OCI-LY7 (cell line): ENCODE measurements around the gene GALNT12. TPM values are rescaled to one million over a fixed set of nuclear protein-coding genes. Genes with fewer than 3 reads are reported as not detected.

ENCODE experiments used
- BruUV-seq: library from RNA; stranded (reverse); fragments of 400-500 nt; replicated peaks from 2 replicates; lab custom pipeline; 2021; lab: Mats Ljungman, UMichigan
- CTCF ChIA-PET: fragments of 300-600 bp; sonication (Branson Sonifier 250); formaldehyde crosslinking; loops from one replicate; lab custom pipeline; 2022; ENCODE audit warnings: antibody characterized with exemption; ENCODE audit not compliant: unreplicated experiment; lab: Charles Lee
- POLR2A ChIA-PET: fragments of 300-600 bp; sonication (Branson Sonifier 250); formaldehyde crosslinking; loops from one replicate; lab custom pipeline; 2022; ENCODE audit warnings: antibody characterized with exemption; lab: Charles Lee
- DNase-seq: peaks from one replicate; pipeline ENCODE4 v3.0.0-alpha.2; 2015; ENCODE audit warnings: low spot score
- H2AFZ ChIP-seq: fragments of 200-600 bp; sonication (generic), shearing (Covaris generic); 2 replicates; pipeline ENCODE4 v1.6.1; 2014; ENCODE audit warnings: mild to moderate bottlenecking, antibody characterized with exemption, low read length, moderate library complexity
- H3K27ac ChIP-seq: fragments of 200-600 bp; sonication (generic); 2 replicates; pipeline ENCODE4 v1.5.1; 2014; ENCODE audit warnings: mixed run types, low read depth, mild to moderate bottlenecking, moderate library complexity, low read length, inconsistent platforms; ENCODE audit not compliant: poor library complexity, severe bottlenecking
- H3K36me3 ChIP-seq: fragments of 200-600 bp; sonication (generic); 2 replicates; pipeline ENCODE4 v1.6.1; 2014; ENCODE audit warnings: mild to moderate bottlenecking, antibody characterized with exemption, low read length, moderate library complexity, mixed read lengths; ENCODE audit not compliant: insufficient read depth
- H3K4me1 ChIP-seq: fragments of 200-600 bp; sonication (generic); 2 replicates; pipeline ENCODE4 v1.5.1; 2014; ENCODE audit warnings: mild to moderate bottlenecking, low read length; ENCODE audit not compliant: insufficient read depth, poor library complexity, severe bottlenecking
- H3K4me2 ChIP-seq: fragments of 200-600 bp; sonication (generic); 2 replicates; pipeline ENCODE4 v1.6.1; 2014; ENCODE audit warnings: mild to moderate bottlenecking, low read length
- H3K4me3 ChIP-seq: fragments of 200-600 bp; sonication (generic); 2 replicates; pipeline ENCODE4 v1.5.1; 2014; ENCODE audit warnings: mild to moderate bottlenecking, low read depth, low read length; ENCODE audit not compliant: poor library complexity, severe bottlenecking
- H3K79me2 ChIP-seq: fragments of 200-600 bp; sonication (generic); 2 replicates; pipeline ENCODE4 v1.6.1; 2016; ENCODE audit warnings: low read depth, mild to moderate bottlenecking, low read length, moderate library complexity, mixed read lengths; ENCODE audit not compliant: insufficient read depth
- H3K9me2 ChIP-seq: fragments of 200-600 bp; sonication (generic); 2 replicates; pipeline ENCODE4 v1.6.1; 2016; ENCODE audit warnings: mild to moderate bottlenecking, low read length, mixed read lengths; ENCODE audit not compliant: insufficient read depth
- H3K9me3 ChIP-seq: fragments of 200-600 bp; sonication (generic); 2 replicates; pipeline ENCODE4 v1.6.1; 2014; ENCODE audit warnings: mild to moderate bottlenecking, mixed run types, low read length, mixed read lengths
- H4K20me1 ChIP-seq: fragments of 200-600 bp; sonication (generic); 2 replicates; pipeline ENCODE4 v1.6.1; 2014; ENCODE audit warnings: mild to moderate bottlenecking, antibody characterized with exemption, low read length, moderate library complexity, mixed read lengths; ENCODE audit not compliant: insufficient read depth
- CTCF ChIP-seq: fragments of 200-600 bp; sonication (generic); conservative IDR thresholded peaks from 2 replicates; pipeline ENCODE4 v1.5.1; 2014; ENCODE audit warnings: mild to moderate bottlenecking, antibody characterized with exemption, low read length, moderate library complexity, mixed read lengths
- EZH2phosphoT487 ChIP-seq: fragments of 200-600 bp; sonication (generic); IDR thresholded peaks from 2 replicates; pipeline ENCODE4 v1.6.1; 2018; ENCODE audit warnings: low read depth, borderline replicate concordance, mild to moderate bottlenecking, mixed run types, antibody characterized with exemption, low read length, moderate library complexity, mixed read lengths
- intact Hi-C: fragments of 100-400 bp; cut with micrococcal nuclease; formaldehyde crosslinking; loops from one replicate; pipeline ENCODE4 v1.10.0; 2022; ENCODE audit not compliant: unreplicated experiment
- total RNA-seq, 2 experiments: library from RNA; depleted of rRNA in 1 of 2; stranded (reverse); fragments of >200 nt in 1 of 2; shearing (Covaris generic) in 1 of 2; gene quantifications; 2 replicates each; pipeline ENCODE4 v1.2.3, GENCODE V29; 2014 to 2022

GALNT12 gene
- total RNA-seq, 2 experiments from 2014 or later = 5.5 to 9.7 TPM

GRCh38 chr9:98767196-98767595 is 40.3 kb upstream of the GALNT12 start:
- POLR2A ChIA-PET = interaction anchor here (0.6 to 0.7 kb wide), 3 partner anchors 9 to 917 kb away, joined by 3 read pairs; no protein-coding TSS in a partner anchor
- intact Hi-C loops = no loop called here

GRCh38 chr9:98767915-98768314 is 39.6 kb upstream of the GALNT12 start:
- Histone ChIP-seq H3K79me2 (no peaks in the 10 kb centered on the region), H4K20me1 (no peaks in the 10 kb centered on the region), H3K9me2 (no peaks in the 10 kb centered on the region), H3K4me2 (no peak overlapping the region), H3K4me1 (no peaks in the 10 kb centered on the region), H3K36me3 (peaks cover 4% of the 10 kb centered on the region; the same call in 1 of the 2 replicates), H3K4me3 (no peak overlapping the region), H3K27ac (no peak overlapping the region), H2AFZ (no peak overlapping the region), H3K9me3 (no peaks in the 10 kb centered on the region)
- ChIA-PET CTCF (no interaction called here), POLR2A (interaction anchor here (0.6 kb wide), 1 partner anchor 10 kb away, joined by 3 read pairs; no protein-coding TSS in a partner anchor)
- DNase-seq = no peak
- TF ChIP-seq EZH2phosphoT487 (no peak), CTCF (no peak)
- no TSS peak for BruUV-seq
- intact Hi-C loops = no loop called here

More at GRCh38 chr9:98767196-98767595, 40.3 kb upstream of the GALNT12 start:
- Histone ChIP-seq H3K79me2 (no peaks in the 10 kb centered on the region), H3K4me1 (no peaks in the 10 kb centered on the region), H3K4me3 (no peak overlapping the region), H3K4me2 (no peak overlapping the region), H3K27ac (no peak overlapping the region), H2AFZ (no peak overlapping the region), H3K36me3 (no peaks in the 10 kb centered on the region; the same call in 1 of the 2 replicates), H3K9me3 (no peaks in the 10 kb centered on the region), H3K9me2 (no peaks in the 10 kb centered on the region), H4K20me1 (no peaks in the 10 kb centered on the region)
- CTCF ChIA-PET = no interaction called here
- TF ChIP-seq EZH2phosphoT487 = no peak
- TF ChIP-seq CTCF = no peak
- no peak for DNase-seq
- no TSS peak for BruUV-seq

DNA sequence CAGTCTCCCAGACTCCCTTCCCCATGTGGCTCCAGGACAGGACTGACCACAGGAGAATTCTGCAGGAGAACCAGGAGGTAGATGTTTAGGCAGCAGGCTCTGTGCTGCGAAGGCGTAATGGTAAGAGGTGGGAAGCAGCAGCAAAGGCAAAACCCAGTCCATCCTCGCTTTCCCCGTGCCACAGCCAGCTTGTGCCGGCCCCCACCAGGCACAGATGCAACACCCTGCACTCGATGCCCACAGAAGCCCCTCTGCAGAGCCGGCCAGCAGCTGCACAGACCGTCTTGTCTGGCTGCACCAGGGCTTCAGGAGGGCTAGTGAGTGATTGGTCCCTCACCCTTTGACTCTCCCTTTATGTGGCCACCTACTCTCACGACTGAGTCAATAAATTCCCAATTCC is 39.1 kb upstream of the GALNT12 start:
- Histone ChIP-seq H3K4me1 (no peaks in the 10 kb centered on the region), H3K79me2 (no peaks in the 10 kb centered on the region), H3K4me3 (no peak overlapping the region), H3K27ac (no peak overlapping the region), H3K36me3 (peaks cover 9% of the 10 kb centered on the region), H3K9me3 (no peaks in the 10 kb centered on the region), H3K9me2 (no peaks in the 10 kb centered on the region), H4K20me1 (no peaks in the 10 kb centered on the region), H3K4me2 (no peak overlapping the region), H2AFZ (no peak overlapping the region)
- CTCF ChIA-PET = no interaction called here
- TF ChIP-seq CTCF (no peak), EZH2phosphoT487 (no peak)
- no TSS peak for BruUV-seq
- intact Hi-C loops = no loop called here
- no peak for DNase-seq
- POLR2A ChIA-PET = no interaction called here
